GM18951 (cell line): ENCODE measurements around the gene DAAM2.

Source experiments
- POLR2A ChIP-seq: IDR thresholded peaks from 4 replicates; pipeline ENCODE4 v1.6.1; 2011; ENCODE audit warnings: mild to moderate bottlenecking; ENCODE audit not compliant: insufficient read length, insufficient read depth; ENCODE audit errors: extremely low read depth
- in situ Hi-C: fragments of 300-500 bp; cut with MboI; formaldehyde crosslinking; loops from one replicate; pipeline ENCODE4 v1.12.0; 2022; ENCODE audit warnings: low sequenced_read_pairs, mixed read lengths, inconsistent platforms; ENCODE audit not compliant: unreplicated experiment

The DAAM2 gene

DNA sequence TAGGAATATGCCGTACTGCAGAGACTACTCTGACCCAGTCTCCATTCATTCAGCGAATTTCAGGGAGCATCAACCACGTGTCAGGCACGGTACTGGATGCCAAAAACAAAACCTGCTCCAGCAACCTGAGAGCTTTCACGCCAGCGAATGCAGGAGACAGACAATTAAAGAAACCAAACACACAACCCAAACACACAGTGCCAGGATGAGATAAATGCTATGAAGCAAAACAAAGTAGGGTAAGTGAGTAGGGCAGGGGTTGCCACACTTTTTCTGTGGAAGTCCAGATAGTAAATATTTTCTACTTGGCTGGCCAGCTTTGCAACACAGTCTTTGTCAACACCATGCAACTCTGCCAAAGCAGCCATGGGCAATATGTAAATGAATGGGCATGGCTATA, 132.1 kb downstream of the DAAM2 start:
- in situ Hi-C loops: no loop called here
- no peak for TF ChIP-seq POLR2A

DNA sequence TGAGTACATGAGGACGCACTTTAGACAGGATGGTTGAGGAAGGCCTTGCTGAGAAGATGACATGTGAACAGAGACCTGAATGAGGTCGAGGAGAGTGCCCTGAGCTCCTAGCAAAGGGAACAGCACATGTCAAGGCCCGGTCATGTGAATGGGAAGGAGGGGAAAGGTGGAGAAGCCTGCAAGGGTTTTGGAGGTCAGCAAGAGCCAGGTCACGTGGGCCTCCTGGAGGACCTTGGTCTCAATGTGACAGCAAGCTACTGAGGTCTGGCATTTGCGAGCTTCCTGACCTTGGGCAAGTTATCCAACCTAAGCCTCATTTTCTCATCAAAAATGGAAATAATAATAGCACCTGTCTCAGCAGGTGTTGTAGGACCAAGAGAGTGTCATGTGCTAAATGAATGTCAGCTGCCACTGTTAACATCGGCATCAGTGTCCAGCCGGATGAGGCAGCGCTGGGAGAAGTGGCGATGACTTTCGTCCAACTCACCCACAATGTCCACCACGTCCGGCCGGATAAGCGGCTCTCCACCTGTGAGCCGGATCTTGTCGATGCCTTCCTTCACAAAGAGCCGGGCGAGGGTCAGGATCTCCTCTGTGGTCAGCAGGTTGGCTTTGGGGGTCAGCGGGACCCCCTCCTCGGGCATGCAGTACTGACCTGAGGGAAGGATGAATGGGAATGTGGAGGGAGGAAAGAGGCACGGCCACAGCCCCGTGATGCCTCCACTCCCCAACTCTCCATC, 133.2 kb downstream of the DAAM2 start:
- no peak for TF ChIP-seq POLR2A
- in situ Hi-C loops: no loop called here

DNA sequence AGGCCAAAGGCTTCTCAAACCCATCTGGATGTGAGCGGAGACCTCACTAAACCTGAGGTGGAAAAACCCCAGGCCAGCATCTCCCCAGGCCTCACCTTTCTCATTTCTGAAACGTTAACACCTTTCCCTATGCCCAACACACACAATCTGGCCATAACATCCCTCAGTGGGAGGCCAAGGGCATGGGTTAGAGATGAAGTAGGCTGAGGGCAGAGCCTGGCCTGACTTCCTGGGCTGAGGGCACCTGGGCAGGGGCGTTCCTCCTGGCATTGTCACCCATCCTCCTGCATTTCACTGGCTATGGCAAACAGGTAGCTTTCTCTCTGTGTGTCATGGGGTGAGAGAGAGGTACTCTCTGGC, 133.7 kb downstream of the DAAM2 start:
- in situ Hi-C loops: no loop called here
- no peak for TF ChIP-seq POLR2A

DNA sequence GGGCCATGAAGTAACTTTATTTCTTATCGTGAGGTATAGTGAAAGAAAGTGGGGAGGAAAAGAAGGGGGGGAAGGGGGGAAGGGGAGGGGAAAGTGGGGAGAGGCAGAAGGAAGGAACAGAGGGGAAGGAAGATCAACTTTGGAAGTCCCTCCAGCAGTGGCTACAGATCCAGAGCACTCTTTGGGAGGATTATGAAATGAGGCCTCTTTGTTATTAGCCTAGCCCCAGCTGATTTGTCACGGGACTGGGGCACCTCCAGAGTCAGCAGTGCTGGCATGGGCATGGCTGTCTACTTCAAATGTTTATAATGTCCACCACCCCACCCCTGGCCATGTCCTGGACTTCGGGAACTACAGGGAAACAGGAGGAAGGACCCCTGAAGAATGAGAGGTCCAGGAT, 134.5 kb downstream of the DAAM2 start:
- in situ Hi-C loops: no loop called here
- no peak for TF ChIP-seq POLR2A

DNA sequence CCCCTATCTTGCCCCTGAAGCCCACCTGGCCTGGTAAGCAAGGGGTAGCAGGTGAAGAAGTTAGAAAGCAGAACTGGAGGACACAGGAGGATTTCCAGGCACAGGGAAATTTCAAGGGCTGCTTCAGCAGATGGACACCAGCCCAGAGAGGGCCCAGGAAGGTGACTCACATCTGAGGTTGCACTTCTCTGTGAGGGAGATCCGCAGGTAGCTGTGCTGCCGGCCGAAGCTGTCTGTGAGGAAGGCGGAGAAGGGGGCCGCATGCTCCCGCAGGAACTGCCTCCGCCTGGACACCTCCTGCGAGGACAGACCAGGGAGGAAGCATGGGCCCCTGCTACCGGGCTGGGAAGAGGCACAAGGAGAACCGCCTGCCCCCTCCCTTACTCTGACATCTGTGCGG, 135.0 kb downstream of the DAAM2 start:
- in situ Hi-C loops: no loop called here
- TF ChIP-seq POLR2A: no peak

DNA sequence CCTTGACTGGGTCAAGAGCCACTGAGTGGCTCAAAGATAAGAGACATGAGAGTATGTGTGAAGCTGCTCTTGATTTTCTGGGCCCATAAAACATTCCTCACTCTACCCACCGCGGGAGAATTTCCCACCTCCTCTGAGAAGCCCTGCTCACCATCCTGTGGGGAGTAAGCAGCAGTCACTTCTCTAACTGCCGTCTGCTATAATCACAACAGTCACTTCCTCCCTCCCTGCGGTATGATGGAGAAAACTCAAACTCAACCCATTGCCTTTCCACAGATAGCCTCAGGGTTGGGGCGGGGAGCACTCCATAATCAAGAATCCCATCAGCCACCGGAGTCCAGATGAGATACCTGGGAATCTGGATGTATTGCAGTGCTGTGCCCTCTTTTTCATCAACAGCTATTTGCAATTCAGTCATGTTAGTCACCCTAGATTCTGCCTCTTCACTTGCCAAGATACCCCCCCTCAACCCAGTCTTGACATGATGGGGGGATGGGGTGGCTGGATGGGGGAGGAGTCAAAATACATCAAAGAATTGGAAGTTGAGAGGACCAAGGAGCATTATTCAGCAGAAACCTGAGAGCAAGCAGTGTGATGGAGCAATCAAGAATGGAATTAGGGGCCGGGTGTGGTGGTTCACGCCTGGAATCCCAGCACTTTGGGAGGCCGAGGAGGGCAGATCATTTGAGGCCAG, 137.0 kb downstream of the DAAM2 start:
- in situ Hi-C loops: no loop called here
- no peak for TF ChIP-seq POLR2A

DNA sequence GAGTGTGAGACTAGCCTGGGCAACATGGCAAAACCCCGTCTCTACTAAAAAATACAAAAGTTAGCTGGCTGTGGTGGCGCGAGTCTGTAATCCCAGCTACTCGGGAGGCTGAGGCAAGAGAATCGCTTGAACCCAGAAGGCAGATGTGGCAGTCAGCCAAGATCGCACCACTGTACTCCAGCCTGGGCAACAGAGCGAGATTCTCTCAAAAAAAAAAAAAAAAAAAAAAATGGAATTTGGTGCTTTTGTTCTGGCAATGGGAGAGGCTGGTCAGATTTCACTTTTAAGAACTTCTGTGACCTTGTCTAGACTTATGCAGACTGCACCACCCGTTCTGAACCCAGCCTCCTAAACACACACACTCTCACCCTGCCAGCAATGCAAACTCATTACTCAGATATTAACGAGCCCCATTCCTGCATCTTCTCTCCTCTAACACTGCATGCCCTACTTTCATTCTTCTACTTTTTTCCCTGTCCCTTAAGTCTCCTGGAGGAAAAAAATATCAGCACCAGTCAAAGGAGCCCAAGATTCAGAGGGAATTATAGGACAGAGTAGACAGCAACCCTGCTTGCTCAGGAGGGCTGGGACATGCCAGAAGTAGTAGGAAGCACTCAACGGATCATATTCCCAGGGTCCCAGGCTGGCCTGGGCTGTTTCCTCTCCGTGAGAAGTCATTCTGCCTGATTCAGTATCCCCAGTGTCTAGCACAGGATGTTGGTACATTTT, 137.7 kb downstream of the DAAM2 start:
- no peak for TF ChIP-seq POLR2A
- in situ Hi-C loops: no loop called here

DNA sequence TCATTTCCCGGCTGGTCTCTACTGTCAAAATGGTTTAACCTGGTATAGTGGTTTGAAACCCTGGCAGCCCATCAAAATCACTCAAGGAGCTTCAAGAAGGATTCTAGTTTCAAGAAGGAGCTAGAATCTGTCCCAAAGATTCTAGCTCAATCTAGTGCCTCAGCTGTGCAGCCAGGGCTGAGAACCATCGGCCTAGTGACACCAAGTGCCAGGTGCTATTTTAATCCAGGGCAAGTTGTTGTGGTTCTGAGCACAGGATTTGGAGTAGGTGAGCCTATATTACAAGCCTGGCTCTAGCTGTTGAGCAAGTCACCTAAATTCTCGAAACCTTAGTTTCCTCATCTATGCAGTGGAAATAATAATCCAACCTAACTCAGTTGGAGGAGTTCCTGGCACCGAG, 138.4 kb downstream of the DAAM2 start:
- in situ Hi-C loops: no loop called here
- no peak for TF ChIP-seq POLR2A

DNA sequence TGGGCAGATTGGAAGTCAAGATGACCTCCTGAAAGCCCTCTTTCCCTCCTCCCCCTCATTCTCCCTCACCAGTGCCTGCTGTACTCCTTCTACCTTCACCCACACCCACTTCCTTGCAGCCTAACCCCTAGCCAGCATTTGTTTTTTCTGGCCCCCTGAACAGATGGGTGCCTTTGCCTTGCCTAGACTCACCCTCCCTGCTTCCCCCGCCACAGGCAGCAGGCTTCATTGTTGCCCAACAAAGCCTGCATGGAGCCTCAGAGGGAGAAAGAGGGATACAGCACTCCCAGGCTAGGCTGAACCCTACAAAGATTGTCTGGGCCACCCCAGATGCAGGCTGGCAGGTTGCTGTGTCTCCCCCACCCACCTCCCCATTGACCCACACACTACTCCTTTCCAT, 139.4 kb downstream of the DAAM2 start:
- no peak for TF ChIP-seq POLR2A

DNA sequence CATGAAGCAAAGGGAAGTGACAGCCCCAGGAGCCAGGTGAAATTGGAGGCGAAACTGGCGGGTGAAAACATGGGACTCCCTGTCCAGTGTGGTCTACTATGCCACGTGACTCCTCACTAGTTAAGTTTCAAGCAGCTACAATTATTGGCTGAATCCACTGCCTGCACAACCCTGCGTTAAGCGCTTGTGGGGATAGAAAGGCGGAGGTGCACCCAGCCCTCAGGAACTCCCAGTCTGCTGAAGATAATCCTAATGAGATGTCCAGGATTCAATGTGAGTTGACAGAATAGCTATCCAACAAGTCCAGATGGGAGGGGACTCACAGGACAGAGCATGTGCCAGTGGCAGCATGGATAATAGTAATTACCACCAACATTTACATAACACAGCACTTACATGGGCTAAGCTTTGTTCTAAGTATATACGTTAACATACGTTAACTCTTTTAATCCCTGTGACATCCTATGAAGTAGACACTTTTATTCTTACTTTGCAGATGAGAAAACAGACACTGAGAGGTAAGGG, 140.3 kb downstream of the DAAM2 start:
- TF ChIP-seq POLR2A: no peak
- in situ Hi-C loops: no loop called here

More for the DNA sequence above, 139.4 kb downstream of the DAAM2 start:
- in situ Hi-C loops: no loop called here

DNA sequence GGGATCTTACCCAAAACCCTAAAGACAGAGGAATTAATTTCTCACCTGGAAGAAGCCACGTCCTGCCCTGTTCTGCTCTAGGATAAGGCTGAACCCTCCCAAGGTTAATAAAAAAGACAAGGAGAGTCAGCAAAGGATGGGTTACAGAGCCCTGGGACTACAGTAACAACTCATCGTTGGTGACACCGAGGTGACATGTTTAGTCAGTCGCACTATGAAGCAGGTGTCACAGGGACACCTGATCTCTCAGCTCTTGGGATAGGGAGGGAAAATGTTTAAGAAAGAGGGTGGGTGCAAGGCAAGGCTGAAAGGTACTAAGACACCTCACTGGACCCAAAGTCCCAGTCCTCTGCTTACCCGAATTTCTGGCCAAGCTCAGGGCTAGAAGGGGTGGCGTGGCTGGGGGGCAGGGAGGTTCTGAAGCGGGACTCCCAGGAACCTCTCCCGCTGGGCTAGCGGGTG, 141.5 kb downstream of the DAAM2 start:
- no peak for TF ChIP-seq POLR2A
- in situ Hi-C loops: no loop called here

DNA sequence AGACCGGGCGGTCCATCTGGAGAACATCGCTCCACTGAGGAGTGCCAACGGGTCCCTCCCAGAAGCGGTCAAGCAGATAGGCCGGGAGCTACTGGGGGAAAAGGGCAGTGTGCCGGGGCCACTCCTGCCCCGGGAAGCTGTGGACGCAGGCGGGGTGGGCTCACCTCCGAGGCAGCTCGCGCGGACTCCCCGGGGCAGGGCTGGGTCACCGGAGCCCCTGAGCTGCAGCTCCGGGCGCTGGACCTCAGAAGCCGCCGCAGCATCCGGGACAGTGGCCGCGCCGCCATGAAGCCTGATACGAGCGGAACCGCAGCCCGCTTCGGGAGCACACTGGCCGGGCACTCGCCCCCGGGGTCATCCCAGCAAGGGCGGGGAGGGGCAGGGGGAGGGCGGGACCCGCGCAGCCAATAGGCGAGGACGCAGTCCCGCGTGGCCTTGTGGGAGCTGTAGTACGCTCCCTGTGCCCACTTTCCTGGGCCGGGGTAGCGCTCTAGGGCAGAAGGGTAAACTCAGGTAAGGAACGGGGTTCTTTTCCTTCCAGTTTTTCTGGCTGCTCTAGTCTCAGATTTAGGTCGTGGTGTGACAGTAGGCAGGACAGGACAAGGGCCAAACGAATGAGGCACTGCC, 142.1 kb downstream of the DAAM2 start, which contains the start of gene MOCS1:
Gene MOCS1, minus strand, starts transcription at position 332 of the 627 bp plus-strand sequence. Its CDS starts 45 bp downstream, at position 287.
- in situ Hi-C loops: no loop called here
- no peak for TF ChIP-seq POLR2A

DNA sequence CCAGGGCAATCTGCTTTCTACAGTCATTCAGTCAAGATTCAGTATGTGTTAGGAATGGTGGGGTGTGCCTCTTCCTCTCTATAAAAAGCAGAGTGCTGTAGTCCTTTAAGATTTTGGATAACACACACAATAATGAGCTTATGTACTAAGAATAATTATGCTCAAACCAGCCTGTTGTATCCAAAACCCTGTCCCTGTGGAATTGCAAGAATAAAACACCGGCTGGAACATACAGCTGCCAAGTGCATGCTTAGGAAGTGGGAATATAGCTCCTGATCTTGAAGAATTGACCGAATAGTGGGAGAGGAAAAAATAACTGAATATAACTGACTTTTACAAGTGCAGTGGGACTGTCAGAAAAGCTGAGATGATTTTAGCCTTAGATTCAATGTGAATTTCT, 143.1 kb downstream of the DAAM2 start:
- in situ Hi-C loops: no loop called here
- no peak for TF ChIP-seq POLR2A
